ENCODE data around the gene CDPF1.

Gene CDPF1

DNA sequence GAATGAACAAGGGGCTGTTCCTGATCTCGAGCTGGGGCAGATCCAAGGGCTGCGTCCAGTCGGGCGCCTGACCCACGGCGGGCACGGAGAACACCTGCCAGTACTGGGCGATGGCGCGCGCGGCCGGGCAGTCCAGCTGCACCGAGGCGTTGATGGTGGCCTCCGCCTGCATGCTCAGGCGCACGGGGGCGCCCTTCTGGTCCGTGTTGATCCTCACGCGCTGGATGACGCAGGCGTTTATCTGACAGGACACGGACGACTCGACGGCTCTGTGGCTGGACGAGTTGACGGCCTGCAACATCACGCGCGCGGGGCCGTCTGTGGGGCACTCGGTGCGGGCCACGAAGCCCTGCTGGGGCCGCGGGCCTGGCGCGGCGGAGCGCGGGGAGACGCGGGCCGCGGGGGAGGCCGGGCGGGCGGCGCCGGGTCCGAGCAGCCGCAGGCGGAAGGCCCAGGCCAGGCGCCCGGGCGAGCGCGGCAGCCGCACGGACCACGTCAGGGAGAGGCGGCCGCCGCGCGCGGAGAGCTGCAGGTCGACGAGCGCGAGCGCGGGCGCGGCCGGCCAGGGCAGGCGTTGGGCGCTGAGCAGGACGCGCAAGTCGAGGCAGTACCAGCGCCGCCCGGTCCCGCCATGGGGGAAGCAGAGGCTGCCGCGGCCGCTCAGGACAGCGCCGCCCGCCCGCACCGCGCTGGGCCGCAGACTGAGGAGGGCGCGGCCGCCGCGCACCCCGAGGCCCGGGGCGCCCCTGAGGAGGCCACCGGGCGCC, 12.5 kb upstream of the CDPF1 start:
- DNase-seq (ENCODE audit: low read depth), result no peak
- H3K4me3 ChIP-seq (ENCODE audit: low read depth, low read length), result no peak overlapping the region
- TF ChIP-seq, protein P1, sequence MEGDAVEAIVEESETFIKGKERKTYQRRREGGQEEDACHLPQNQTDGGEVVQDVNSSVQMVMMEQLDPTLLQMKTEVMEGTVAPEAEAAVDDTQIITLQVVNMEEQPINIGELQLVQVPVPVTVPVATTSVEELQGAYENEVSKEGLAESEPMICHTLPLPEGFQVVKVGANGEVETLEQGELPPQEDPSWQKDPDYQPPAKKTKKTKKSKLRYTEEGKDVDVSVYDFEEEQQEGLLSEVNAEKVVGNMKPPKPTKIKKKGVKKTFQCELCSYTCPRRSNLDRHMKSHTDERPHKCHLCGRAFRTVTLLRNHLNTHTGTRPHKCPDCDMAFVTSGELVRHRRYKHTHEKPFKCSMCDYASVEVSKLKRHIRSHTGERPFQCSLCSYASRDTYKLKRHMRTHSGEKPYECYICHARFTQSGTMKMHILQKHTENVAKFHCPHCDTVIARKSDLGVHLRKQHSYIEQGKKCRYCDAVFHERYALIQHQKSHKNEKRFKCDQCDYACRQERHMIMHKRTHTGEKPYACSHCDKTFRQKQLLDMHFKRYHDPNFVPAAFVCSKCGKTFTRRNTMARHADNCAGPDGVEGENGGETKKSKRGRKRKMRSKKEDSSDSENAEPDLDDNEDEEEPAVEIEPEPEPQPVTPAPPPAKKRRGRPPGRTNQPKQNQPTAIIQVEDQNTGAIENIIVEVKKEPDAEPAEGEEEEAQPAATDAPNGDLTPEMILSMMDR (IDR thresholded peaks at IDR 0.05; ENCODE audit: low read depth, low read length, missing control alignments), result no peak

DNA sequence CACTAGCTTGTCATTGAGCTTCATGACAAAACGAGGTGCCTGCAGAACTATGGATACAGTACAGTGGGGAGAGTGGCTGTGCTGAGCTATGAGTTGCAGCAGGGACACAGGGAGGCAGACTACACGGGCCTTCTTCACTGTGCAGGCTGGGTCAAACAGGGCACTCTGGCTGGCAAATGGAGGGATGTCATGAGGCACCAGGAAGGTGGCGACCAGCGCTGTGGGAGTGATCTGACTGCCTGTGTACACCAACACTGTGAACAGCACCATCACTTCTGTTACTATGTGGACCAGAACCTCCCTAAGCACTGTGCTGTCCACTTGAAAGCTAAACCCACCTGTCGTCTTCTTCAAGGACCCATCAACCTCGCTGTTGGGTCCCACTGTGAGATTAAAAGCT, 9.9 kb upstream of the CDPF1 start:
- H3K4me3 ChIP-seq (ENCODE audit: low read depth, low read length), result no peak overlapping the region
- TF ChIP-seq, protein P1 (IDR thresholded peaks at IDR 0.05; ENCODE audit: low read depth, low read length, missing control alignments), result no peak
- no peak for DNase-seq (ENCODE audit: low read depth)

DNA sequence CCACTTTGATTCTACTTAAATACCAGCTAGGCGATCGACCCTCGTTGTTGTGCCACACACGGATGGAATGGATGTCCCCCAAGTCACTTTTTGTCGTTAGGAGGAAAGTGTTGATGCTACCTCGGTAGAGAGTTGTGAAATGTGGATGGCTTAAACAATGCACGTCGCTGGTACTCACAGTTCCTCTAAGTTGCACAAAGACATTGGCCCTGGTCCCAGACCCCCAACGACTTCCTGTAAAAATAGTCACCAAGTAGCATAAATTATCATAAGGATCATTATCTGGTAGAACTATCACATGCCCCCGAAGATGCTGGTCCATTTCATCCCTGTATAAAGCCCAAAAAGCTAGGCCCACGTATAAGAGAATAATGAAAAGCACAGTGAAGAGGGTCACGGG, 9.3 kb upstream of the CDPF1 start:
- DNase-seq (ENCODE audit: low read depth), result no peak
- TF ChIP-seq, protein P1 (IDR thresholded peaks at IDR 0.05; ENCODE audit: low read depth, low read length, missing control alignments), result no peak
- no peak overlapping the region for H3K4me3 ChIP-seq (ENCODE audit: low read depth, low read length)

DNA sequence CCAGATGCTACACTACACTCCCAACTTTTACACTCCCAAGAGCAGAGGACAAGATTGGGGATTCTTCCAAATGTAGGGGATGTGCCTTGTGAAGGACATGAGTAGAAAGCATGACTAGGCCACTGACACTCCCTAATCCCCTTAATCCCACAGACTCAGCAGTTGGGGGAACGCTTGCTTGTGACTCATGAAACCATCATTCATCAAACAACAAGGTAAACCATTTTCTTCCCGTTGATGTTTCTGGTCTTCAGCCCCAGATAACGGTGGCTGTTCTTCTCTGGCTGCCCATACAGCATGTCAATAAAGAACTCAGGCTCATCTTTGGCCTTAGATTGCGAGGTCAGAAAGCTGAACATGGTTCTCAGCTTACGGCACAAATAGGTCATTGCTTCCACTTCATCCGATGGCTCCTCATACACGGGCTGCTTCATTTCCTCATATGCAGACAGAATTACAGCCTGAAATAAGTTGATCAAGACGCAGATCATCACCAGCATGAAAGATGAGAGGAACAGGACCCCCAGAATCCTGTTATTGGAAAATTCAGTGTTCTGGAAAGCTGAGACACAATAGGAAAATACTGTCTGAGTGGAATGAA, 6.4 kb upstream of the CDPF1 start:
- DNase-seq (ENCODE audit: low read depth), result no peak
- TF ChIP-seq, protein P1 (IDR thresholded peaks at IDR 0.05; ENCODE audit: low read depth, low read length, missing control alignments), result no peak
- no peak overlapping the region for H3K4me3 ChIP-seq (ENCODE audit: low read depth, low read length)

DNA sequence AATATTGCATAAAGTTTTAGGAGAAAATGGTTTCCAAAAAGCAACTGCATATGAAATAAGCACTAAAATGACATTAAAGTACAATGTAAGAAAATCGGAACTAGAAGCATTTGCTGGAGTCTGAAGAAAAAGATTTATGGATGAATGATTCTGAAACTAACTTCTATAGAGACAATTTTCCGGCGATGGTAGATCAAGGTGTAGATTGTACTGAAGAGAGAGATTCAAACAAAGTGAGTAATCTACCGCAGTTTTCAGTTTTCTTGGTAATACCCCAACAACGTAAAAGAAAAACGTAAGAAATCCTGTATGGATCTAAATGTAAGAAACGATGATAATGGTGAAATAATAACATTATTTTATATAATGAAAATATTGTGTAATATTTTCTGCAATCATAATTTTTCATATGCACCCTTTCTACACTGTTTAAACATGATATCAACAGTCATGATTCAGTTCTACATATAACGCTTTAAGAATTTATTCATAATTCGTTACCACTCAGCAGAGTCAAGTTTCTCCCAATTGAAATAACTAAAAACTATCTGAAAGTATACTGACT, 1.8 kb upstream of the CDPF1 start:
- TF ChIP-seq, protein P1 (IDR thresholded peaks at IDR 0.05; ENCODE audit: low read depth, low read length, missing control alignments), result no peak
- DNase-seq (ENCODE audit: low read depth), result no peak
- H3K4me3 ChIP-seq (ENCODE audit: low read depth, low read length), result no peak overlapping the region

DNA sequence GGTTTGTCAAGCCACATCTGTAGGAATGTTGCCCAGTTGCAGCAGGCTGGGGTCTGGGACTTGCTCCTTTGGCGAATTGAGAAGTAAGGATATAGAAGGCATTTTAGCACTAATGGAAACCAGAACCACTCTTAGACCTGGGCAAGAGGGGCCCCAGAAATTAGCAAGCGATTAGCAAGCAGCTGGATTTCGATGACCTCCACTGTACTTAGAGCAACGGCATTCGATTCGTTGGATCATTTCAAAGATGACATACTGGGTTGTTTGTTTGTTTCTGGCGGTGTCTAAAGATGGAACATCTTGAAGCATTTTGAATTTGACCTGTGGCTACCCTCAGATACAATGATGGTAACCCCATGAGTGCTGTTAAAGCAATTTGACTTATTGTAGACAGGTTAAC, 1.2 kb upstream of the CDPF1 start:
- peak overlapping the region; percentile 97 for H3K4me3 ChIP-seq (ENCODE audit: low read depth, low read length)
- TF ChIP-seq, protein P1 (IDR thresholded peaks at IDR 0.05; ENCODE audit: low read depth, low read length, missing control alignments), result no peak
- no peak for DNase-seq (ENCODE audit: low read depth)
